ENCODE data around the gene MED25. TPM values are rescaled to one million over a fixed set of nuclear protein-coding genes. Genes with fewer than 3 reads are reported as not detected.
A peak's percentile ranks its signal among the peaks of the same experiment; 100 is the strongest.

Gene MED25
- total and polyA plus RNA-seq, 9 of the 15 experiments (the other 6 are each of a cell fraction or from before 2014, with no cell fraction given) = 4.1 to 93.9 (median 19.3) TPM

- H3K9ac ChIP-seq (ENCODE audit: insufficient read depth in 1 of 2, low read depth in 2 of 2, low read length in 2 of 2) = peak overlapping the region in 1 of 2 experiments; percentile 84; a peak in 1 of 4 replicates
- H4K20me1 ChIP-seq (replicated peaks; ENCODE audit: control insufficient read depth, insufficient read depth, low read length) = peaks cover 5% of the 10 kb centered on the region; the same call in 1 of the 2 replicates
Measured at GRCh38 chr19:49774969-49775368, 43.1 kb upstream of the MED25 start.

More at GRCh38 chr19:49774969-49775368, 43.1 kb upstream of the MED25 start:
- TF ChIP-seq RBM25 (IDR thresholded peaks at IDR 0.05; ENCODE audit: low read depth, low read length, severe bottlenecking) (peak; percentile 77), GMEB1 (CRISPR knock-in tag; IDR thresholded peaks at IDR 0.05) (no peak), MEIS2 (IDR thresholded peaks at IDR 0.05; ENCODE audit: partially characterized antibody) (no peak), PKNOX1 (IDR thresholded peaks at IDR 0.05) (no peak), ZBTB12 (CRISPR knock-in tag; IDR thresholded peaks at IDR 0.05) (no peak), ZNF121 (CRISPR knock-in tag; conservative IDR thresholded peaks at IDR 0.05) (peak; percentile 97)
- ChIA-PET POLR2A (no interaction called here), CTCF (ENCODE audit: low intra/inter-chr PET ratio) (no interaction called here)
- intact Hi-C loops (cut with micrococcal nuclease) = no loop called here
- Histone ChIP-seq H3K36me3 (ENCODE audit: control insufficient read depth, insufficient read depth, low read length) (peaks cover 53% of the 10 kb centered on the region), H3K4me1 (replicated peaks in 1 of 2; ENCODE audit: control insufficient read depth in 2 of 2, insufficient read depth in 2 of 2, low read length in 2 of 2) (peaks cover 45 to 65% of the 10 kb centered on the region in 2 experiments), H3K79me2 (ENCODE audit: control insufficient read depth, insufficient read depth, low read length) (peaks cover 85% of the 10 kb centered on the region), H3K9me1 (ENCODE audit: control insufficient read depth, insufficient read depth, low read length) (peaks cover 2% of the 10 kb centered on the region), H3K9me3 (replicated peaks; ENCODE audit: control insufficient read depth, insufficient read depth, low read depth, low read length) (no peaks in the 10 kb centered on the region), H3K4me2 (ENCODE audit: insufficient read depth, low read length) (no peak overlapping the region), H3K4me3 (no peak overlapping the region), H3K27ac (ENCODE audit: extremely low read depth, low read depth, low read length) (peak overlapping the region; percentile 69; the same call in 2 of the 3 replicates), H3K27me3 (ENCODE audit: control insufficient read depth in 2 of 2, insufficient read depth in 2 of 2, low read length in 2 of 2) (no peaks in the 10 kb centered on the region), H2AFZ (ENCODE audit: low read depth, low read length) (no peak overlapping the region)
- DNase-seq (ENCODE audit: extremely low read depth in 1 of 4, low spot score in 3 of 4) (no peak), FAIRE-seq (no peak), ATAC-seq (no peak)
- BruUV-seq (replicated peaks) = no TSS peak
- WGBS (ENCODE audit: insufficient coverage, low coverage, missing lambda C conversion rate) = 91% methylated on average over 8 of the region's 8 CpGs
- in situ Hi-C loops (cut with MboI) = no loop called here

Measured in K562 (cell line).